A549 treated with ZK216348 at 1 μM for 4 hours (cell line): ENCODE measurements around the gene EDNRB. TPM values are rescaled to one million over a fixed set of nuclear protein-coding genes. Genes with fewer than 3 reads are reported as not detected.

Source experiments
- total RNA-seq: library from RNA; stranded (reverse); fragments of 200-300 nt; extraction: Qiagen RNA extraction; gene quantifications from 5 replicates; pipeline ENCODE4 v1.2.3, GENCODE V29; 2022; ENCODE audit warnings: low read depth

EDNRB gene
- not detected in 5 replicates for total RNA-seq

DNA sequence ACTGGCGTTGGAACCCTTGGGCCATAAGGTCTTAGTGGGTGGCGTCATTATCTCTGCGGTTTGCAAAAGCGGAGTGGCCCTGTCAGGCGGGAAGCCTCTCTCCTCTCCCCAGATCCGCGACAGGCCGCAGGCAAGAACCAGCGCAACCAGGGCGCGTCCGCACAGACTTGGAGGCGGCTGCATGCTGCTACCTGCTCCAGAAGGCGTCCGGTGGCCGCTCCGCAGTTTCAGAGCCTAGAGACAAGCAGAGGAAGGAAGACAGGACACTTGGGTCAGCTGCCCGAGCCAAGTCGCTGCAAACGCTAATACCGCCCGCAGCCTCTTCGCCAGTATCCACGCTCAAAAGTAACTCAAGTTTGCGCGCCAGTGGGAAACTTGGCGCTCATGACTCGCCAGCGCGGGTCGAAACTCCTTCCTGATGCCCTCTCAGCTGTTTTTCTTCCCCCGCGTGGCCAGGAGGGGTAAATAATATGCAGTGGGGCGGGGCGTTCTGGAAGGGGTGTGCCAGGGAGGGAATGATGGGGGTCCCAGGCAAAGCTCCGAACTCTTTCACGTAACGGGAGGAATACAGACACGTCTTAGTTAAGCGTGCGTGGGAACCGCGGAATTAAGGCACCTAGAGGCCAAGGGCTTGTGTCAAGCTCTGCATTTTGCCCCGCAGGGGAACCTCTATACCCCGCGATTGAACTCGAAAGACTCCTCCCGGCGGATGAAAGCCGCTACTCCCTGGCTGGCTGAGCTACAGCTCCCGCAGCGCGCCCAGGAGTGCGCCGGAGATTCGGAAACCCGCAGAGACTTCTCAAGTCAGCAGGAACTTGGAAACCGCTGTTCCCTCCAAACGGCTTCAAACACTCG lies at the start of gene EDNRB:
EDNRB (minus strand) TSS at position 441 of the 855 bp plus-strand sequence; CDS start at position 183, 258 bp downstream.

Other genes starting within 250 kb of the EDNRB start
- 0.21 to 1.3 TPM (median 0.42 TPM) in 5 replicates for gene SLAIN1, start 221.1 kb downstream of the EDNRB start, total RNA-seq